ENCODE data around the gene KRTAP4-11.
"Not testable (repeated sequence)": the region's sequence is repeated elsewhere in the genome, so short reads cannot be mapped to it uniquely, and the experiment has no call there.

Gene KRTAP4-11

GRCh38 chr17:41083427-41083826 is 34.7 kb downstream of the KRTAP4-11 start:
- FAIRE-seq: not testable (repeated sequence)

GRCh38 chr17:41082626-41083025 is 35.5 kb downstream of the KRTAP4-11 start:
- no peak for FAIRE-seq

- FAIRE-seq: no peak
Observed at GRCh38 chr17:41076788-41077187, 41.4 kb downstream of the KRTAP4-11 start.

GRCh38 chr17:41073676-41074075 is 44.5 kb downstream of the KRTAP4-11 start:
- FAIRE-seq: no peak

- FAIRE-seq: no peak
Observed at GRCh38 chr17:41071606-41072360, 46.4 kb downstream of the KRTAP4-11 start.

- FAIRE-seq: no peak
Observed at GRCh38 chr17:41069031-41069430, 49.1 kb downstream of the KRTAP4-11 start.

GRCh38 chr17:41067281-41067680 is 50.9 kb downstream of the KRTAP4-11 start:
- no peak for FAIRE-seq
